HG02970 (cell line): ENCODE results near the gene ZNF205.
"Not testable (repeated sequence)": the region's sequence is repeated elsewhere in the genome, so short reads cannot be mapped to it uniquely, and the experiment has no call there.

Source experiments
- ATAC-seq: cut with Tn5 transposase; IDR thresholded peaks from one replicate; pipeline ENCODE4 v1.9.1; 2021; ENCODE audit warnings: mild to moderate bottlenecking, moderate library complexity, moderate number of reproducible peaks; ENCODE audit not compliant: unreplicated experiment, low FRiP score

Gene ZNF205

GRCh38 chr16:3129137-3130131 is 17.0 kb downstream of the ZNF205 start:
- no peak for ATAC-seq

DNA sequence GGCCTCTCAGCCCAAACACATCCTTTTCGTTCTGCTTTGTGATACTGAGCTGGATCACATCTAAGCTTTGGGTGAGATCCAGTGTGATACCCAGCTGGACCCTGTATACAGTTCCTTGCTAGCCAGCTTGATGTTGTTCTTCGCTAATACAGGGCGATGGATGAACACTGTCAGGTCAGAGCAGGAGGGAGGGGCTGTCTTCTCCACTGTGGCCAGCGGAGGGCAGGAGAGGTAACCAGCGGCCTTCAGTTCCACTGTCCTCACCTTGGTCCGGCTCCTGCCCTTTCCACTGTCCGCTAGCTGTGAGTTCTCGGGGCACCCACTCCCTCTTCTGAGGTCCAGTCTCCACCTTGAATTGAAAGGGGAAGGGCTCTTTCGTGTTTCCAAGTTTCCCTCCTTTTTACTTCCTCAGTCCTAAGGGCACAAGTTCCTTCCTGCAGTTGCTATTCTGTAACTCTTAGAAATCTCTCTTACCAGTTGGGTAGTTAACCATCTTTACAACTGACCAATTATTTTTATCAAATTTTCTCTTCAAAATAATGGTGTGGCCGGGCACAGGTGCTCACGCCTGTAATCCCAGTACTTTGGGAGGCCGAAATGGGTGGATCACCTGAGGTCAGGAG is 19.5 kb downstream of the ZNF205 start:
- no peak for ATAC-seq

GRCh38 chr16:3133844-3134243 is 21.5 kb downstream of the ZNF205 start:
- ATAC-seq, result no peak

GRCh38 chr16:3134338-3135125 is 22.1 kb downstream of the ZNF205 start, which contains the start of gene ZNF213:
ZNF213 (plus strand) TSS chr16:3135029; CDS start chr16:3137281, 2,252 bp downstream.
- peak; percentile 95 for ATAC-seq

GRCh38 chr16:3135126-3135715 is 22.8 kb downstream of the ZNF205 start:
- ATAC-seq, result no peak

- no peak for ATAC-seq
Measured at GRCh38 chr16:3137267-3137666, 24.9 kb downstream of the ZNF205 start.

- no peak for ATAC-seq
Measured at GRCh38 chr16:3138342-3138741, 26.0 kb downstream of the ZNF205 start.

- ATAC-seq, result no peak
Measured at GRCh38 chr16:3138823-3139426, 26.5 kb downstream of the ZNF205 start.

- ATAC-seq, result not testable (repeated sequence)
Measured at GRCh38 chr16:3139561-3139960, 27.2 kb downstream of the ZNF205 start.

- ATAC-seq, result no peak
Measured at GRCh38 chr16:3140603-3141427, 28.4 kb downstream of the ZNF205 start.

GRCh38 chr16:3141781-3142311 is 29.5 kb downstream of the ZNF205 start:
- no peak for ATAC-seq

DNA sequence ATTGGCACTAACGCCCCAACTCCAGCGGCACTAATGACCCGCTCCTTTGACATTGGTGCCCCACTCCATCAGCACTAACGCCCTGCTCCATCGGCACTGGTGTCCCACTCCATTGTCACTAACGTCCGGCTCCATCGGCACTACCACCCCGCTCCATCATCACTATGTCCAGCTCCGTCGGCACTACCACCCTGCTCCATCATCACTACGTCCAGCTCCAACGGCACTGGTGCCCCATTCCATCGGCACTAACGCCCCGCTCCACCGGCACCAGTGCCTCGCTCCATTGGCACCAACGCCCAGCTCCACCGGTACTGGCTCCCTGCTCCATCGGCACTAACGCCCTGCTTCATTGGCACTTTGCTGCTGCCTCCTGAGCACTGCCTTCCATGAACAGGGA is 29.9 kb downstream of the ZNF205 start:
- ATAC-seq, result no peak

- ATAC-seq, result no peak
Measured at GRCh38 chr16:3142770-3143169, 30.4 kb downstream of the ZNF205 start.

- no peak for ATAC-seq
Measured at GRCh38 chr16:3143189-3143588, 30.8 kb downstream of the ZNF205 start.

GRCh38 chr16:3143598-3144320 is 31.4 kb downstream of the ZNF205 start:
- ATAC-seq, result no peak

DNA sequence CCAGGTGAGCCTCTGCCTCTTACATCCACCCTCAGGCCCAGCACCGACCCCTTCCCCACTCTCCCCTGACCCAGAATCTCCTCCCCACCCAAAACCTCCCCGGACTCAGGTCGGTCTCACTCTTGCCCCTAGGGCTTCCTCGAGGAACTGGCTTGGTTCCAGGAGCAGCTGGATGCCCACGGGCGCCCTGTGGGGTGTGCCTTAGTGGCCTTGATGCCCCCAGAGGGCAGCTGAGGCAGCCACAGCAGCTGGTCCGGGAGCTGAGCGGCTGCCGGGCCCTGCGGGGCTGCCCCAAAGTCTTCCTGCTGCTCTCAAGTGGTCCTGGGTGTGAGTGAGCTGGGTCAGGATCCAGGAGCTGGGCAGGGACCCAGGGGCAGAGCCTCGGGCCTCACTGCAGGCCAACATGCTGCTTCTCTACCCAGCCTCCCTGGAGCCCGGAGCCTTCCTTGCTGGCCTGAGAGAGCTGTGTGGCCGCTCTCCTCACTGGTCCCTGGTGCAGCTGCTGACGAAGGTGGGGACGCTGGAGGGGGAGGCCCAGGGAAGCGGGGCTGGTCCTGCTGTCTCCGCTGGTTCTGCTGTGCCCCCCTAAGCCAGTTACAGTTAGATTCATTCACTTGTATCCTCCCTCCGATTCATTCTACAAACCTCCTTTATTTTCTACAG is 32.1 kb downstream of the ZNF205 start:
- ATAC-seq, result no peak

- no peak for ATAC-seq
Measured at GRCh38 chr16:3145151-3145550, 32.8 kb downstream of the ZNF205 start.

DNA sequence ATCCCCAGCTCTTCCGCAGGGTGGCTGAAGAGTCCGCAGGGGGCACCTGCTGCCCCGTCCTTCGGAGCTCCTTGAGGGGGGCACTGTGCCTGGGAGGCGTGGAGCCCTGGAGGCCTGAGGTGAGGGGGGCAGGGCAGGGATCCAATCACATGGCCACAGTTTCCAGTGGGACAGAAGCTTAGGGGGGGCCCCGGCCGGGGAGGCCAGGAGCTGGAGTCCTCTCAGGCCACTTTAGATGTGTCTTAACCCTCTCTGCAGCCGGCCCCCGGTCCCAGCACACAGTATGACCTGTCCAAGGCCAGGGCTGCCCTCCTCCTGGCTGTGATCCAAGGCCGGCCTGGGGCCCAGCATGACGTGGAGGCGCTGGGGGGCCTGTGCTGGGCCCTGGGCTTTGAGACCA is 33.3 kb downstream of the ZNF205 start:
- no peak for ATAC-seq
